OCI-LY3 (cell line): ENCODE data around the gene RWDD4.

Experiments used
- H2AFZ ChIP-seq: fragments of 200-600, 300-600 bp; shearing (Covaris generic); 2 replicates; pipeline ENCODE4 v1.6.0; 2014; ENCODE audit warnings: antibody characterized with exemption, low read depth, low read length
- H3K27ac ChIP-seq: fragments of 200-600, 300-600 bp; sonication (generic); 2 replicates; pipeline ENCODE4 v1.5.1; 2014; ENCODE audit warnings: mild to moderate bottlenecking, low read length, moderate library complexity, mixed read lengths
- H3K27me3 ChIP-seq: fragments of 200-600, 300-600 bp; sonication (generic); 2 replicates; pipeline ENCODE4 v1.6.1; 2014; ENCODE audit warnings: low read depth, low read length, mixed read lengths
- H3K36me3 ChIP-seq: fragments of 200-600, 300-600 bp; sonication (generic); replicated peaks from 2 replicates; pipeline ENCODE3; 2014; ENCODE audit warnings: low read depth, low read length, mixed read lengths
- H3K4me1 ChIP-seq: fragments of 300-600, 200-600 bp; sonication (generic); 2 replicates; pipeline ENCODE4 v1.6.1; 2014; ENCODE audit warnings: low read length, mixed read lengths
- H3K4me2 ChIP-seq: fragments of 200-600, 300-600 bp; sonication (generic); 2 replicates; pipeline ENCODE4 v1.6.1; 2014; ENCODE audit warnings: low read length, mixed read lengths
- H3K4me3 ChIP-seq: fragments of 300-600, 200-600 bp; sonication (generic); 2 replicates; pipeline ENCODE4 v1.5.1; 2014; ENCODE audit warnings: antibody characterized with exemption, mild to moderate bottlenecking, low read length, moderate library complexity
- H3K79me2 ChIP-seq: fragments of 300-600, 200-600 bp; shearing (Covaris generic); 2 replicates; pipeline ENCODE4 v1.6.1; 2014; ENCODE audit warnings: mild to moderate bottlenecking, low read length, mixed read lengths
- H3K9ac ChIP-seq: fragments of 300-600, 200-600 bp; shearing (Covaris generic); 2 replicates; pipeline ENCODE4 v1.6.0; 2014; ENCODE audit warnings: mild to moderate bottlenecking, low read length, moderate library complexity
- H3K9me3 ChIP-seq: fragments of 200-600, 300-600 bp; shearing (Covaris generic); 2 replicates; pipeline ENCODE4 v1.6.1; 2014; ENCODE audit warnings: low read length, mixed read lengths; ENCODE audit not compliant: insufficient read depth
- H4K20me1 ChIP-seq: fragments of 200-600, 300-600 bp; sonication (generic); 2 replicates; pipeline ENCODE4 v1.6.1; 2016; ENCODE audit warnings: low read length, mixed read lengths; ENCODE audit not compliant: insufficient read depth
- EZH2phosphoT487 ChIP-seq: fragments of 200-600 bp; shearing (Covaris generic); IDR thresholded peaks from 2 replicates; pipeline ENCODE4 v1.6.1; 2018; ENCODE audit warnings: antibody characterized with exemption, mixed run types, low read depth
- TF ChIP-seq, protein P1 (sequence below): fragments of 200-600, 300-600 bp; sonication (generic); IDR thresholded peaks from 2 replicates; pipeline ENCODE4 v1.5.1; 2014; ENCODE audit warnings: antibody characterized with exemption, low read length, low read depth

RWDD4 gene

GRCh38 chr4:183670251-183670650 lies 11.3 kb upstream of the RWDD4 start:
- no peak for TF ChIP-seq EZH2phosphoT487
- no peaks in the 10 kb centered on the region for H4K20me1 ChIP-seq
- H2AFZ ChIP-seq: no peak overlapping the region
- no peak overlapping the region for H3K4me3 ChIP-seq
- H3K36me3 ChIP-seq: no peaks in the 10 kb centered on the region
- no peaks in the 10 kb centered on the region for H3K79me2 ChIP-seq
- no peaks in the 10 kb centered on the region for H3K27me3 ChIP-seq
- no peak overlapping the region for H3K4me2 ChIP-seq
- H3K9ac ChIP-seq: no peak overlapping the region
- no peaks in the 10 kb centered on the region for H3K9me3 ChIP-seq
- no peaks in the 10 kb centered on the region for H3K4me1 ChIP-seq
- H3K27ac ChIP-seq: no peak overlapping the region

- H3K4me1 ChIP-seq: no peaks in the 10 kb centered on the region
- no peaks in the 10 kb centered on the region for H3K36me3 ChIP-seq
- no peak overlapping the region for H3K4me3 ChIP-seq
- no peak for TF ChIP-seq EZH2phosphoT487
- TF ChIP-seq, protein P1, sequence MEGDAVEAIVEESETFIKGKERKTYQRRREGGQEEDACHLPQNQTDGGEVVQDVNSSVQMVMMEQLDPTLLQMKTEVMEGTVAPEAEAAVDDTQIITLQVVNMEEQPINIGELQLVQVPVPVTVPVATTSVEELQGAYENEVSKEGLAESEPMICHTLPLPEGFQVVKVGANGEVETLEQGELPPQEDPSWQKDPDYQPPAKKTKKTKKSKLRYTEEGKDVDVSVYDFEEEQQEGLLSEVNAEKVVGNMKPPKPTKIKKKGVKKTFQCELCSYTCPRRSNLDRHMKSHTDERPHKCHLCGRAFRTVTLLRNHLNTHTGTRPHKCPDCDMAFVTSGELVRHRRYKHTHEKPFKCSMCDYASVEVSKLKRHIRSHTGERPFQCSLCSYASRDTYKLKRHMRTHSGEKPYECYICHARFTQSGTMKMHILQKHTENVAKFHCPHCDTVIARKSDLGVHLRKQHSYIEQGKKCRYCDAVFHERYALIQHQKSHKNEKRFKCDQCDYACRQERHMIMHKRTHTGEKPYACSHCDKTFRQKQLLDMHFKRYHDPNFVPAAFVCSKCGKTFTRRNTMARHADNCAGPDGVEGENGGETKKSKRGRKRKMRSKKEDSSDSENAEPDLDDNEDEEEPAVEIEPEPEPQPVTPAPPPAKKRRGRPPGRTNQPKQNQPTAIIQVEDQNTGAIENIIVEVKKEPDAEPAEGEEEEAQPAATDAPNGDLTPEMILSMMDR: no peak
- H3K9ac ChIP-seq: no peak overlapping the region
- H3K27ac ChIP-seq: no peak overlapping the region
- no peak overlapping the region for H2AFZ ChIP-seq
- H3K79me2 ChIP-seq: no peaks in the 10 kb centered on the region
- H3K4me2 ChIP-seq: no peak overlapping the region
- H3K27me3 ChIP-seq: no peaks in the 10 kb centered on the region
- no peaks in the 10 kb centered on the region for H3K9me3 ChIP-seq
- H4K20me1 ChIP-seq: no peaks in the 10 kb centered on the region
These were observed 7.1 kb upstream of the RWDD4 start for GRCh38 chr4:183666088-183666487.

DNA sequence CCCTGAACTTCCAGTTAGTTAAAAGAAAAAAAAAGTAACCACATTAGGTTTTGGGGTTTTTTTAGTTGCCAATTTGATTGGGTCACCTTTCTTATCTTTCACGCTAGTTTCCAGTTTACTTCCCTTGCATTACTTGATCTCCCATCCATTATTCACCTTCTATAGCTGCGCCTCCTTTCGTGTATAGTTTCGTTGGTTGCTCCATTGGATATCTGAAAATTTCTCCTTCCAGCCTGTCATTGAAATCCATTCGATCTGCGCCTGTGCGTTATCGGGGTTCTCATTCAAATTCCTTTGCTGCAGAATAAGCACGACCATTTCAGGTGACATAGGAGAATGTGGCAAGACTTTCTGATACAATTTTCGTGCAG lies 872 bp upstream of the RWDD4 start:
- Histone ChIP-seq H3K27ac (no peak overlapping the region), H3K4me1 (0 out of 2 replicates have a peak, but pooled peaks cover 3% of the 10 kb centered on the region), H3K9ac (peak overlapping the region; percentile 65), H3K9me3 (no peaks in the 10 kb centered on the region), H2AFZ (no peak overlapping the region), H3K27me3 (no peaks in the 10 kb centered on the region), H3K36me3 (no peaks in the 10 kb centered on the region), H4K20me1 (no peaks in the 10 kb centered on the region), H3K79me2 (peaks cover 29% of the 10 kb centered on the region), H3K4me2 (peak overlapping the region; percentile 72), H3K4me3 (peak overlapping the region; percentile 86)
- TF ChIP-seq EZH2phosphoT487: no peak
- TF ChIP-seq, protein P1: no peak

GRCh38 chr4:183658362-183659028 lies 490 bp downstream of the RWDD4 start:
- no peaks in the 10 kb centered on the region for H4K20me1 ChIP-seq
- peak overlapping the region; percentile 86 for H3K4me3 ChIP-seq
- peak overlapping the region; percentile 66 for H3K9ac ChIP-seq
- H3K27me3 ChIP-seq: no peaks in the 10 kb centered on the region
- H2AFZ ChIP-seq: no peak overlapping the region
- H3K4me1 ChIP-seq: 0 out of 2 replicates have a peak, but pooled peaks cover 3% of the 10 kb centered on the region
- no peaks in the 10 kb centered on the region for H3K9me3 ChIP-seq
- peaks cover 29% of the 10 kb centered on the region for H3K79me2 ChIP-seq
- H3K27ac ChIP-seq: no peak overlapping the region
- H3K4me2 ChIP-seq: peak overlapping the region; percentile 64
- no peak for TF ChIP-seq EZH2phosphoT487
- TF ChIP-seq, protein P1: no peak
- no peaks in the 10 kb centered on the region for H3K36me3 ChIP-seq
